SK-N-SH treated with all-trans-retinoic acid at 6 μM for 48 hours (cell line): ENCODE data around the gene MFSD6L.

Source experiments
- ATAC-seq: fragments of 200-7000 bp; cut with Tn5 transposase; 3 replicates; pipeline ENCODE4 v1.9.1; 2020; ENCODE audit warnings: mild to moderate bottlenecking, moderate library complexity
- BACH2 ChIP-seq: fragments of 250-450 bp; sonication (Bioruptor Pico); IDR thresholded peaks from 2 replicates; pipeline ENCODE4 v1.9.0; 2021; ENCODE audit warnings: mild to moderate bottlenecking, borderline replicate concordance
- CSDC2 ChIP-seq: fragments of 250-450 bp; sonication (Bioruptor Pico); IDR thresholded peaks from 2 replicates; pipeline ENCODE4 v1.5.0; 2020; ENCODE audit warnings: mild to moderate bottlenecking, moderate library complexity
- ESRRG ChIP-seq: fragments of 250-450 bp; sonication (Bioruptor Pico); IDR thresholded peaks from 2 replicates; pipeline ENCODE4 v1.6.1; 2021; ENCODE audit warnings: mild to moderate bottlenecking
- GLIS3 ChIP-seq: fragments of 250-450 bp; sonication (Bioruptor Pico); IDR thresholded peaks from 2 replicates; pipeline ENCODE4 v1.5.0; 2020; ENCODE audit warnings: mild to moderate bottlenecking, moderate library complexity
- ISL1 ChIP-seq: fragments of 250-450 bp; sonication (Bioruptor Pico); IDR thresholded peaks from 2 replicates; pipeline ENCODE4 v2.1.2; 2022; ENCODE audit warnings: mild to moderate bottlenecking, moderate library complexity
- OSR1 ChIP-seq: fragments of 250-450 bp; sonication (Bioruptor Pico); IDR thresholded peaks from 2 replicates; pipeline ENCODE4 v1.8.0; 2022; ENCODE audit warnings: moderate library complexity, mild to moderate bottlenecking, inconsistent platforms
- PPARA ChIP-seq: fragments of 250-450 bp; sonication (Bioruptor Pico); IDR thresholded peaks from 2 replicates; pipeline ENCODE4 v1.5.0; 2020; ENCODE audit warnings: mild to moderate bottlenecking, borderline replicate concordance
- RARB ChIP-seq: fragments of 250-450 bp; sonication (Bioruptor Pico); IDR thresholded peaks from 2 replicates; pipeline ENCODE4 v1.8.0; 2021; ENCODE audit warnings: mild to moderate bottlenecking, moderate library complexity
- SNAI2 ChIP-seq: fragments of 250-450 bp; sonication (Bioruptor Pico); IDR thresholded peaks from 2 replicates; pipeline ENCODE4 v1.5.0; 2020; ENCODE audit warnings: mild to moderate bottlenecking, moderate library complexity
- TCF4 ChIP-seq: fragments of 250-450 bp; sonication (Bioruptor Pico); IDR thresholded peaks from 2 replicates; pipeline ENCODE4 v1.8.0; 2021; ENCODE audit warnings: mild to moderate bottlenecking, moderate library complexity, borderline replicate concordance
- TOX ChIP-seq: fragments of 250-450 bp; sonication (Bioruptor Pico); IDR thresholded peaks from 2 replicates; pipeline ENCODE4 v1.8.0; 2021; ENCODE audit warnings: mild to moderate bottlenecking, moderate library complexity, borderline replicate concordance
- ZC3H10 ChIP-seq: fragments of 250-450 bp; sonication (Bioruptor Pico); IDR thresholded peaks from 2 replicates; pipeline ENCODE4 v1.5.1; 2021; ENCODE audit warnings: mild to moderate bottlenecking, moderate library complexity
- ZFP3 ChIP-seq: fragments of 250-450 bp; sonication (Bioruptor Pico); IDR thresholded peaks from 2 replicates; pipeline ENCODE4 v1.5.0; 2020; ENCODE audit warnings: mild to moderate bottlenecking, moderate library complexity
- ZFP30 ChIP-seq: fragments of 450-650 bp; formaldehyde crosslinking; IDR thresholded peaks from 2 replicates; pipeline ENCODE4 v1.5.0; 2022; ENCODE audit warnings: mild to moderate bottlenecking, moderate library complexity
- ZNF565 ChIP-seq: fragments of 450-650 bp; formaldehyde crosslinking; conservative IDR thresholded peaks from 2 replicates; pipeline ENCODE4 v1.5.0; 2020; ENCODE audit warnings: low read depth, mild to moderate bottlenecking, moderate library complexity
- ZNF70 ChIP-seq: fragments of 450-650 bp; formaldehyde crosslinking; IDR thresholded peaks from 2 replicates; pipeline ENCODE4 v1.5.0; 2020; ENCODE audit warnings: mild to moderate bottlenecking, moderate library complexity
- ZNF8 ChIP-seq: fragments of 450-650 bp; formaldehyde crosslinking; IDR thresholded peaks from 2 replicates; pipeline ENCODE4 v1.5.0; 2020; ENCODE audit warnings: mild to moderate bottlenecking, moderate library complexity
- TF ChIP-seq, protein P1 (sequence below): fragments of 250-450 bp; sonication (Bioruptor Pico); IDR thresholded peaks from 2 replicates; pipeline ENCODE4 v1.5.0; 2020; ENCODE audit warnings: mild to moderate bottlenecking, moderate library complexity
- TF ChIP-seq, protein P2 (sequence below): fragments of 250-450 bp; sonication (Bioruptor Pico); IDR thresholded peaks from 2 replicates; pipeline ENCODE4 v1.5.1; 2020; ENCODE audit warnings: low read depth, mild to moderate bottlenecking, moderate library complexity
- TF ChIP-seq, protein P3 (sequence below): fragments of 250-450 bp; sonication (Bioruptor Pico); IDR thresholded peaks from 2 replicates; pipeline ENCODE4 v1.5.1; 2021; ENCODE audit warnings: mild to moderate bottlenecking, moderate library complexity
- TF ChIP-seq, protein P4 (sequence below): fragments of 250-450 bp; sonication (Bioruptor Pico); IDR thresholded peaks from 2 replicates; pipeline ENCODE4 v1.8.0; 2020; ENCODE audit warnings: mild to moderate bottlenecking, moderate library complexity, borderline replicate concordance

MFSD6L gene

DNA sequence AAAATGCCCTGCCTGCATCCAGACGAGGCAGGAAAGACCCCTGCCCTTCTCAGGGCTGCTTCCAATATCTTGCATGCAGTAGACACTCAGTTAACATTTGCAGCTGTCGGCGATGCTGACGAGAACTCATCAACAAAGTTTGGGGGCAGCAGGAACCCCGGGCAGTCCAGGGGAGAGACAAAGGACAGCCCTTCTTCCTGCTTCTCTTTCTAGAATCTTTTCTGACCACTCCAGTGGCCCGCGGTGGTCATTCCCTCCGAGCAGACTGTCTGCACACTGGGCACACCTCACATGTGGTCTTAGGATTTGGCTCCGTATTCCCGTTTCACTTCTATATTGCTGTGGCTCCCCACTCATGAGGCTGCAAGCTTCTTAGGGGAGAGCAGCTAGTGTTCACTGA is 31.0 kb upstream of the MFSD6L start:
- no peak for ATAC-seq
- TF ChIP-seq PPARA (CRISPR knock-in tag) (no peak), ZNF8 (no peak), ZNF70 (CRISPR knock-in tag) (no peak), GLIS3 (CRISPR knock-in tag) (no peak), RARB (no peak), BACH2 (CRISPR knock-in tag) (no peak), ISL1 (no peak), ZC3H10 (CRISPR knock-in tag) (no peak), OSR1 (CRISPR knock-in tag) (no peak), ZNF565 (CRISPR knock-in tag) (no peak), ESRRG (CRISPR knock-in tag) (no peak), TCF4 (CRISPR knock-in tag) (no peak), ZFP30 (no peak), CSDC2 (CRISPR knock-in tag) (no peak)
- TF ChIP-seq, protein P1, sequence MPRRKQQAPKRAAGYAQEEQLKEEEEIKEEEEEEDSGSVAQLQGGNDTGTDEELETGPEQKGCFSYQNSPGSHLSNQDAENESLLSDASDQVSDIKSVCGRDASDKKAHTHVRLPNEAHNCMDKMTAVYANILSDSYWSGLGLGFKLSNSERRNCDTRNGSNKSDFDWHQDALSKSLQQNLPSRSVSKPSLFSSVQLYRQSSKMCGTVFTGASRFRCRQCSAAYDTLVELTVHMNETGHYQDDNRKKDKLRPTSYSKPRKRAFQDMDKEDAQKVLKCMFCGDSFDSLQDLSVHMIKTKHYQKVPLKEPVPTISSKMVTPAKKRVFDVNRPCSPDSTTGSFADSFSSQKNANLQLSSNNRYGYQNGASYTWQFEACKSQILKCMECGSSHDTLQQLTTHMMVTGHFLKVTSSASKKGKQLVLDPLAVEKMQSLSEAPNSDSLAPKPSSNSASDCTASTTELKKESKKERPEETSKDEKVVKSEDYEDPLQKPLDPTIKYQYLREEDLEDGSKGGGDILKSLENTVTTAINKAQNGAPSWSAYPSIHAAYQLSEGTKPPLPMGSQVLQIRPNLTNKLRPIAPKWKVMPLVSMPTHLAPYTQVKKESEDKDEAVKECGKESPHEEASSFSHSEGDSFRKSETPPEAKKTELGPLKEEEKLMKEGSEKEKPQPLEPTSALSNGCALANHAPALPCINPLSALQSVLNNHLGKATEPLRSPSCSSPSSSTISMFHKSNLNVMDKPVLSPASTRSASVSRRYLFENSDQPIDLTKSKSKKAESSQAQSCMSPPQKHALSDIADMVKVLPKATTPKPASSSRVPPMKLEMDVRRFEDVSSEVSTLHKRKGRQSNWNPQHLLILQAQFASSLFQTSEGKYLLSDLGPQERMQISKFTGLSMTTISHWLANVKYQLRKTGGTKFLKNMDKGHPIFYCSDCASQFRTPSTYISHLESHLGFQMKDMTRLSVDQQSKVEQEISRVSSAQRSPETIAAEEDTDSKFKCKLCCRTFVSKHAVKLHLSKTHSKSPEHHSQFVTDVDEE (CRISPR knock-in tag): no peak

DNA sequence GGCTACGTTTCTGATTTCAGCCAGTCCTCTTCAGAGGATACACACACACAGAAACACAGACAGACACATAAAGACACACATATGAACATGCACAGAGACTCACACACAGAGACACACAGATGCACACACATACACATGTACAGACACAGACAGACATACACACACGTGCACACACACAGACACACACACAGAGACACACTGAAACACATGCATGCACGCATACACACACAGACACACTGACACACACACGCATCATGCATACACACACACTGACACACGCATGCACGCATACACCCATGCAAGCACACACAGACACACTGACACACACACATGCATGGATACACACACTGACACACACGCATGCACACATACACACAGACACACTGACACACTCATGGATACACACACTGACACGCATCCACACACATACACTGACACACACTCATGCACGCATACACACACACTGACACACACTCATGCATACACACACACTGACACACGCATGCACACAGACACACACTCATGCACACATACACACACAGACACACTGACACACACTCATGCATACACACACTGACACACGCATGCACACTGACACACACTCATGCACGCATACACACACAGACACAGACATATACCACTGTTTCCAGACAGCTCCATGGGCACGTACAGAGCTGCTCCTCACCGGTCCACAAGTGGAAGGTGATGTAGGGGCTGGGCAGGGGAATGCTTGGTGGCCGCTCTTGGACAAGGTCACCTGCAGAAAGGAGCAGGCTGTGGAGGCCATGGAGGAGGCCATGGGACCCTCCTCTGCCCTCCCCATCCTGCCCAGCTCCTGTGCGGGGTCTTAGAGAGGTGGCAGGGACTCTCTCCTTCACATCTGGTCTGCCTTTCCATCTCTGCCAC is 30.1 kb upstream of the MFSD6L start:
- no peak for ATAC-seq
- no peak for TF ChIP-seq ZNF70 (CRISPR knock-in tag)
- TF ChIP-seq, protein P2, sequence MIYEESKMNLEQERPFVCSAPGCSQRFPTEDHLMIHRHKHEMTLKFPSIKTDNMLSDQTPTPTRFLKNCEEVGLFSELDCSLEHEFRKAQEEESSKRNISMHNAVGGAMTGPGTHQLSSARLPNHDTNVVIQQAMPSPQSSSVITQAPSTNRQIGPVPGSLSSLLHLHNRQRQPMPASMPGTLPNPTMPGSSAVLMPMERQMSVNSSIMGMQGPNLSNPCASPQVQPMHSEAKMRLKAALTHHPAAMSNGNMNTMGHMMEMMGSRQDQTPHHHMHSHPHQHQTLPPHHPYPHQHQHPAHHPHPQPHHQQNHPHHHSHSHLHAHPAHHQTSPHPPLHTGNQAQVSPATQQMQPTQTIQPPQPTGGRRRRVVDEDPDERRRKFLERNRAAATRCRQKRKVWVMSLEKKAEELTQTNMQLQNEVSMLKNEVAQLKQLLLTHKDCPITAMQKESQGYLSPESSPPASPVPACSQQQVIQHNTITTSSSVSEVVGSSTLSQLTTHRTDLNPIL (CRISPR knock-in tag): no peak
- no peak for TF ChIP-seq CSDC2 (CRISPR knock-in tag)
- no peak for TF ChIP-seq ISL1
- no peak for TF ChIP-seq ESRRG (CRISPR knock-in tag)
- TF ChIP-seq SNAI2 (CRISPR knock-in tag): no peak
- TF ChIP-seq, protein P3, sequence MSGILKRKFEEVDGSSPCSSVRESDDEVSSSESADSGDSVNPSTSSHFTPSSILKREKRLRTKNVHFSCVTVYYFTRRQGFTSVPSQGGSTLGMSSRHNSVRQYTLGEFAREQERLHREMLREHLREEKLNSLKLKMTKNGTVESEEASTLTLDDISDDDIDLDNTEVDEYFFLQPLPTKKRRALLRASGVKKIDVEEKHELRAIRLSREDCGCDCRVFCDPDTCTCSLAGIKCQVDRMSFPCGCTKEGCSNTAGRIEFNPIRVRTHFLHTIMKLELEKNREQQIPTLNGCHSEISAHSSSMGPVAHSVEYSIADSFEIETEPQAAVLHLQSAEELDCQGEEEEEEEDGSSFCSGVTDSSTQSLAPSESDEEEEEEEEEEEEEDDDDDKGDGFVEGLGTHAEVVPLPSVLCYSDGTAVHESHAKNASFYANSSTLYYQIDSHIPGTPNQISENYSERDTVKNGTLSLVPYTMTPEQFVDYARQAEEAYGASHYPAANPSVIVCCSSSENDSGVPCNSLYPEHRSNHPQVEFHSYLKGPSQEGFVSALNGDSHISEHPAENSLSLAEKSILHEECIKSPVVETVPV: no peak
- no peak for TF ChIP-seq TOX (CRISPR knock-in tag)
- TF ChIP-seq, all 23 proteins: peak for 0

DNA sequence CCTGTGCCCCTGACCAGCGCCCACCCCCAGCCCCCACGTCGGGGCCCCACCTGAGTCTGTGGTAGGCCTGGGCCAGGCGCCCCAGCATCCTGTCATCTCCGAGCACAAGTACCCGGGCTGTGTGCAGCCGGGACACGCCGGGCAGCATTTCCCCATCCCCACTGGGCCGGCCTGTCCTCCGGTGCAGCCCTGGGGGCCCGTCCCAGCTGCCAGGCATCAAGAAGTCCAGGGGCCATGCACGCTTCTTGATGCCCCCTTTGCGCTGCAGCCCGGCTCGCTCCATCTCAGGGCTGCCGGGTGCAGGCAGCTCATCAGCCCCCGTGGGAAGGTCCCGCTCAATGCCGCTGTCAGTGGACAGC is 29.3 kb upstream of the MFSD6L start:
- TF ChIP-seq ZNF70 (CRISPR knock-in tag) (no peak), ZNF565 (CRISPR knock-in tag) (no peak), OSR1 (CRISPR knock-in tag) (no peak), ZFP30 (no peak), SNAI2 (CRISPR knock-in tag) (no peak), CSDC2 (CRISPR knock-in tag) (no peak), ZC3H10 (CRISPR knock-in tag) (no peak), ZFP3 (CRISPR knock-in tag) (no peak), RARB (no peak), PPARA (CRISPR knock-in tag) (no peak), TOX (CRISPR knock-in tag) (no peak)
- TF ChIP-seq, protein P2 (CRISPR knock-in tag): no peak
- TF ChIP-seq, protein P3: no peak
- TF ChIP-seq, protein P1 (CRISPR knock-in tag): no peak
- TF ChIP-seq, protein P4, sequence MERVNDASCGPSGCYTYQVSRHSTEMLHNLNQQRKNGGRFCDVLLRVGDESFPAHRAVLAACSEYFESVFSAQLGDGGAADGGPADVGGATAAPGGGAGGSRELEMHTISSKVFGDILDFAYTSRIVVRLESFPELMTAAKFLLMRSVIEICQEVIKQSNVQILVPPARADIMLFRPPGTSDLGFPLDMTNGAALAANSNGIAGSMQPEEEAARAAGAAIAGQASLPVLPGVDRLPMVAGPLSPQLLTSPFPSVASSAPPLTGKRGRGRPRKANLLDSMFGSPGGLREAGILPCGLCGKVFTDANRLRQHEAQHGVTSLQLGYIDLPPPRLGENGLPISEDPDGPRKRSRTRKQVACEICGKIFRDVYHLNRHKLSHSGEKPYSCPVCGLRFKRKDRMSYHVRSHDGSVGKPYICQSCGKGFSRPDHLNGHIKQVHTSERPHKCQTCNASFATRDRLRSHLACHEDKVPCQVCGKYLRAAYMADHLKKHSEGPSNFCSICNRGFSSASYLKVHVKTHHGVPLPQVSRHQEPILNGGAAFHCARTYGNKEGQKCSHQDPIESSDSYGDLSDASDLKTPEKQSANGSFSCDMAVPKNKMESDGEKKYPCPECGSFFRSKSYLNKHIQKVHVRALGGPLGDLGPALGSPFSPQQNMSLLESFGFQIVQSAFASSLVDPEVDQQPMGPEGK: no peak

More for the DNA sequence above, 29.3 kb upstream of the MFSD6L start:
- ATAC-seq: no peak
